Calu3 (cell line): Measurements from ENCODE around the gene KLHL29. TPM values are rescaled to one million over a fixed set of nuclear protein-coding genes. Genes with fewer than 3 reads are reported as not detected.

Source experiments
- BruUV-seq: library from RNA; stranded (reverse); fragments of 400-500 nt; replicated peaks from 2 replicates; lab custom pipeline; 2021; lab: Mats Ljungman, UMichigan
- CTCF ChIA-PET: fragments of 300-600 bp; sonication (Branson Sonifier 250); formaldehyde crosslinking; loops from one replicate; lab custom pipeline; 2022; ENCODE audit warnings: antibody characterized with exemption; lab: Charles Lee
- DNase-seq: peaks from one replicate; pipeline ENCODE4 v3.0.0; 2022
- H3K27ac Mint-ChIP-seq: one replicate; pipeline ENCODE4 v1.8.0; 2022; ENCODE audit warnings: mixed read lengths; ENCODE audit not compliant: unreplicated experiment
- H3K27me3 Mint-ChIP-seq: one replicate; pipeline ENCODE4 v1.8.0; 2022; ENCODE audit warnings: mixed read lengths; ENCODE audit not compliant: unreplicated experiment
- H3K36me3 Mint-ChIP-seq: one replicate; pipeline ENCODE4 v1.8.0; 2022; ENCODE audit warnings: mild to moderate bottlenecking, moderate library complexity, mixed read lengths; ENCODE audit not compliant: insufficient read depth, unreplicated experiment
- H3K4me1 Mint-ChIP-seq: one replicate; pipeline ENCODE4 v1.8.0; 2022; ENCODE audit warnings: mild to moderate bottlenecking, low read depth, mixed read lengths; ENCODE audit not compliant: unreplicated experiment
- H3K4me3 Mint-ChIP-seq: one replicate; pipeline ENCODE4 v1.8.0; 2022; ENCODE audit warnings: mild to moderate bottlenecking, low read depth, moderate library complexity, mixed read lengths; ENCODE audit not compliant: unreplicated experiment
- H3K9me3 Mint-ChIP-seq: one replicate; pipeline ENCODE4 v1.8.0; 2022; ENCODE audit warnings: low read depth, mixed read lengths; ENCODE audit not compliant: unreplicated experiment
- intact Hi-C: fragments of 100-400 bp; cut with micrococcal nuclease; formaldehyde crosslinking; loops from one replicate; pipeline ENCODE4 v1.10.0; 2022; ENCODE audit not compliant: unreplicated experiment
- total RNA-seq: library from RNA; stranded (reverse); gene quantifications from 2 replicates; pipeline ENCODE4 v1.2.3, GENCODE V29; 2022
- TF ChIP-seq, protein P1 (sequence below): fragments of 200-600 bp; IDR thresholded peaks from one replicate; pipeline ENCODE4 v1.8.0; 2022; ENCODE audit warnings: antibody characterized with exemption; ENCODE audit not compliant: unreplicated experiment

Gene KLHL29
- total RNA-seq, 1 experiment from 2014 or later: 11.9 TPM

- Mint-ChIP-seq H3K4me3 (no peak overlapping the region), H3K4me1 (no peaks in the 10 kb centered on the region), H3K9me3 (no peaks in the 10 kb centered on the region), H3K36me3 (peaks cover 4% of the 10 kb centered on the region), H3K27ac (no peak overlapping the region), H3K27me3 (no peaks in the 10 kb centered on the region)
- intact Hi-C loops: no loop called here
- DNase-seq: no peak
- TF ChIP-seq, protein P1, sequence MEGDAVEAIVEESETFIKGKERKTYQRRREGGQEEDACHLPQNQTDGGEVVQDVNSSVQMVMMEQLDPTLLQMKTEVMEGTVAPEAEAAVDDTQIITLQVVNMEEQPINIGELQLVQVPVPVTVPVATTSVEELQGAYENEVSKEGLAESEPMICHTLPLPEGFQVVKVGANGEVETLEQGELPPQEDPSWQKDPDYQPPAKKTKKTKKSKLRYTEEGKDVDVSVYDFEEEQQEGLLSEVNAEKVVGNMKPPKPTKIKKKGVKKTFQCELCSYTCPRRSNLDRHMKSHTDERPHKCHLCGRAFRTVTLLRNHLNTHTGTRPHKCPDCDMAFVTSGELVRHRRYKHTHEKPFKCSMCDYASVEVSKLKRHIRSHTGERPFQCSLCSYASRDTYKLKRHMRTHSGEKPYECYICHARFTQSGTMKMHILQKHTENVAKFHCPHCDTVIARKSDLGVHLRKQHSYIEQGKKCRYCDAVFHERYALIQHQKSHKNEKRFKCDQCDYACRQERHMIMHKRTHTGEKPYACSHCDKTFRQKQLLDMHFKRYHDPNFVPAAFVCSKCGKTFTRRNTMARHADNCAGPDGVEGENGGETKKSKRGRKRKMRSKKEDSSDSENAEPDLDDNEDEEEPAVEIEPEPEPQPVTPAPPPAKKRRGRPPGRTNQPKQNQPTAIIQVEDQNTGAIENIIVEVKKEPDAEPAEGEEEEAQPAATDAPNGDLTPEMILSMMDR: no peak
- no TSS peak for BruUV-seq
- CTCF ChIA-PET: no interaction called here
Measured at GRCh38 chr2:23688486-23689130, 303.6 kb downstream of the KLHL29 start.

DNA sequence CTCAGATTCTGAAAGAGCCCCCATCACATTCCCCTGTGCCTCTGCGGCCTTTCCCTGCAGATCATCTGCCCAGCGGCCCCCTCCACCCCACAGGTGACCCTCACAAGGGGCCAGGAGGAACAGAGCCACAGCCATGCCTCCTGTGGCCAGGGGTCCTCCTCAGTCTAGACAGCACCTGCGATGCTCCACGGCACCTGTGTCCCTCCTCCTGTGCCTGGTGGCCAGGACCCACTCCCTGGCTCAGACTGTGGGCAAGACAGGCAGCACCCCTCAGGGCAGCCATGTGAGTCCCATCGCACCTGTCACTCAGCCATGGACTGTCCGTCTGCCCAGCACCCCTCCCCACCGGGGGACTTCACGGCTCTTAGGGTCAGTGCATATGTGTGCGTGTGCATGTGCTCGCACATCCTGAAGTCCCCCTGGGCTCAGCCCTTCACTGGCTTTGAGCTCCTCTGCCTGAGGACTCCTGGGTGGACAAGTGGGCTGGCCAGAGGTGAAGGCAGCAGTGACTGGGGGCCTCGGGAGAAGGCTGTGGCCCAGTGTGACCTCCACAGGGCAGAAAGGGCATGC lies 304.2 kb downstream of the KLHL29 start:
- intact Hi-C loops: no loop called here
- H3K36me3 Mint-ChIP-seq: peaks cover 4% of the 10 kb centered on the region
- no peaks in the 10 kb centered on the region for H3K4me1 Mint-ChIP-seq
- CTCF ChIA-PET: no interaction called here
- TF ChIP-seq, protein P1: no peak
- DNase-seq: no peak
- H3K9me3 Mint-ChIP-seq: no peaks in the 10 kb centered on the region
- H3K27ac Mint-ChIP-seq: no peak overlapping the region
- H3K4me3 Mint-ChIP-seq: no peak overlapping the region
- BruUV-seq: no TSS peak
- H3K27me3 Mint-ChIP-seq: no peaks in the 10 kb centered on the region

DNA sequence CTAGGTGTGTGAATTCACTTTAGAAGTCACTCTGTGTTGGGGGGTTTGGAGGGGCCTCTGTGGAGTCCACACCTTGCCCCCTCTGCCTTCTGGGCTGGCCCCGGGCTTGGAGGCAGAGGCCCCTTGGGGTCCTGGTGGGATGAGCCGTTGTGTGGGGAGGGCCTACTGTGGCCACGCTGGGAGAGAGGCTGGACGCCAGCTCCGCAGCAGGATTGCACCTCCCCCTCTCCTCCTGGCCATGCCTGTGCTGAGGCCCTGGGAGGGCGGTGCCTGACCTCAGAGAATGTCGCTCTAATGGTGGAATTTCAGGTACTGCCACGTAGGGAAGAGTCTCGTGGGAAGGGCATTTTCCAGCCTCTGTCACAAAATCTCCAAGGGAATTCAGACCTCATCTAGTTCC lies 304.9 kb downstream of the KLHL29 start:
- H3K4me1 Mint-ChIP-seq: no peaks in the 10 kb centered on the region
- no TSS peak for BruUV-seq
- H3K36me3 Mint-ChIP-seq: peaks cover 4% of the 10 kb centered on the region
- H3K9me3 Mint-ChIP-seq: no peaks in the 10 kb centered on the region
- no peak for DNase-seq
- H3K27me3 Mint-ChIP-seq: no peaks in the 10 kb centered on the region
- no peak overlapping the region for H3K4me3 Mint-ChIP-seq
- CTCF ChIA-PET: no interaction called here
- TF ChIP-seq, protein P1: no peak
- intact Hi-C loops: no loop called here
- H3K27ac Mint-ChIP-seq: no peak overlapping the region

- Mint-ChIP-seq H3K9me3 (no peaks in the 10 kb centered on the region), H3K27me3 (no peaks in the 10 kb centered on the region), H3K36me3 (peaks cover under 1% of the 10 kb centered on the region), H3K4me3 (no peak overlapping the region), H3K4me1 (no peaks in the 10 kb centered on the region), H3K27ac (no peak overlapping the region)
- intact Hi-C loops: no loop called here
- no TSS peak for BruUV-seq
- CTCF ChIA-PET: no interaction called here
- TF ChIP-seq, protein P1: no peak
- DNase-seq: no peak
Measured at GRCh38 chr2:23690421-23691105, 305.6 kb downstream of the KLHL29 start.
